Mucosa of descending colon (tissue), 3 donors: ENCODE measurements around the gene PEAK1. TPM values are rescaled to one million over a fixed set of nuclear protein-coding genes. Genes with fewer than 3 reads are reported as not detected.

Source experiments
- ATAC-seq: fragments of 200-7000 bp; cut with Tn5 transposase; one replicate; pipeline ENCODE4 v1.9.1; 2020; ENCODE audit warnings: mild to moderate bottlenecking, moderate library complexity
- DNase-seq, 3 donors: peaks; one replicate each; pipeline ENCODE4 v3.0.0-alpha.2; 2020
- H3K36me3 ChIP-seq: fragments of 200-600 bp; one replicate; pipeline ENCODE4 v1.8.0; 2021; ENCODE audit warnings: low read depth, mild to moderate bottlenecking
- H3K4me1 ChIP-seq: fragments of 200-600 bp; one replicate; pipeline ENCODE4 v1.8.0; 2021; ENCODE audit warnings: low read depth, mild to moderate bottlenecking
- H3K4me3 ChIP-seq: fragments of 200-600 bp; one replicate; pipeline ENCODE4 v1.8.0; 2021; ENCODE audit warnings: mild to moderate bottlenecking
- H3K9me3 ChIP-seq: fragments of 200-600 bp; one replicate; pipeline ENCODE4 v1.8.0; 2021; ENCODE audit warnings: mild to moderate bottlenecking
- intact Hi-C, 2 donors: fragments of 100-400 bp; cut with DNase I in 1 of 2; cut with micrococcal nuclease in 1 of 2; formaldehyde crosslinking; loops; one replicate each; pipeline versions ENCODE4 v1.11.0 to v1.11.1; 2022; cut with DNase I, micrococcal nuclease
- total RNA-seq, 3 donors: library from RNA; stranded (reverse); fragmentation: NEBNext Ultra II Directional in 2 of 3; extraction: Animal tissue kit (Norgen Biotek cat#: 25700) in 2 of 3; gene quantifications; one replicate each; pipeline versions ENCODE4 v1.2.1 to v1.2.4, GENCODE V29; 2021 to 2023
- TF ChIP-seq, protein P1 (sequence below): fragments of 200-600 bp; IDR thresholded peaks from one replicate; pipeline ENCODE4 v1.8.0; 2022; ENCODE audit warnings: antibody characterized with exemption, mild to moderate bottlenecking
- donor health status: DM: no; HTN: no; CAD: no; lungs with moderate emphysema.
- donor health status: DM: no; HTN: no; CAD: no.
- donor health status: DM: no; HTN: yes; CAD: no.

Gene PEAK1
- total RNA-seq, 3 donors from 2014 or later = 47.9 to 75.3 (median 65.7) TPM

DNA sequence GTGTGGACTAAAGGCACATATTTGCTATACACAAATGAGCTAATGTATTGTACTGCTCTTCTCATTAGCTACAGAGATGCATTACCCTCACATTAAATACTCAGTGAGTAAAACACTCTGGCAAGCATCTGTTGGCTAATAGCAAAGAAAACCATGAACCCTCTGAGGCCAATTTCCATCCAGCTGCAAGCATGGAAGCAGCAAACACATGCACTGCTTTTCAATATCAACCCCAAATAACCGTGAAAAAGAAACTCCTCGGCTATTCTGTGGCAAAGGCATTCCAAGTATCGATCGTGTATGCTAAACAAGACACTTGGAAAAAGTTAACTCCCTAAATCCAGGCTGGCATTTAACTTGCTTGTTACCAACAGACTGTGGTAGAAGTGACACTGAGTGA, 67.0 kb downstream of the PEAK1 start:
- Histone ChIP-seq H3K9me3 (no peaks in the 10 kb centered on the region), H3K4me3 (no peak overlapping the region), H3K36me3 (no peaks in the 10 kb centered on the region), H3K4me1 (peaks cover 5% of the 10 kb centered on the region)
- TF ChIP-seq, protein P1, sequence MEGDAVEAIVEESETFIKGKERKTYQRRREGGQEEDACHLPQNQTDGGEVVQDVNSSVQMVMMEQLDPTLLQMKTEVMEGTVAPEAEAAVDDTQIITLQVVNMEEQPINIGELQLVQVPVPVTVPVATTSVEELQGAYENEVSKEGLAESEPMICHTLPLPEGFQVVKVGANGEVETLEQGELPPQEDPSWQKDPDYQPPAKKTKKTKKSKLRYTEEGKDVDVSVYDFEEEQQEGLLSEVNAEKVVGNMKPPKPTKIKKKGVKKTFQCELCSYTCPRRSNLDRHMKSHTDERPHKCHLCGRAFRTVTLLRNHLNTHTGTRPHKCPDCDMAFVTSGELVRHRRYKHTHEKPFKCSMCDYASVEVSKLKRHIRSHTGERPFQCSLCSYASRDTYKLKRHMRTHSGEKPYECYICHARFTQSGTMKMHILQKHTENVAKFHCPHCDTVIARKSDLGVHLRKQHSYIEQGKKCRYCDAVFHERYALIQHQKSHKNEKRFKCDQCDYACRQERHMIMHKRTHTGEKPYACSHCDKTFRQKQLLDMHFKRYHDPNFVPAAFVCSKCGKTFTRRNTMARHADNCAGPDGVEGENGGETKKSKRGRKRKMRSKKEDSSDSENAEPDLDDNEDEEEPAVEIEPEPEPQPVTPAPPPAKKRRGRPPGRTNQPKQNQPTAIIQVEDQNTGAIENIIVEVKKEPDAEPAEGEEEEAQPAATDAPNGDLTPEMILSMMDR = no peak
- intact Hi-C loops = no loop called here
- ATAC-seq (no peak), DNase-seq (no peak)

DNA sequence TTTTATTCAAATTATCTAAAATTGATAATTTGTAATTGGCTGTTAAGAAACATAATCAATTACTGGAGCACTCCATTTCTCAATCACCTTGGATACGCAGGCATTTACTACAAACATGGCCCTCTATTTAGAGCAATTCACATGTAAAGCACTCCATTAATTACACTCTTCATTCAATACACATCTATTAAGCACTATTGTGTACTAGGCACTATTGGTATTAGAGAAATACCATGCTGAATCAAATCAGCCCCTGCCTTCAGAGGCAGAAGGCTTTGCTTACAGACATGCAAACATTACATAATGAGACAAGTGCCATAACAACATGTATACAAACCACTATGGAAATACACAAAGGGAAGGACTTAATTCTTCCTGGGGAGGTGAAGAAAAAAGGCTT, 69.1 kb downstream of the PEAK1 start:
- no peaks in the 10 kb centered on the region for H3K4me1 ChIP-seq
- DNase-seq = no peak
- no peaks in the 10 kb centered on the region for H3K36me3 ChIP-seq
- intact Hi-C loops = no loop called here
- ATAC-seq = no peak
- no peak overlapping the region for H3K4me3 ChIP-seq
- TF ChIP-seq, protein P1 = no peak
- no peaks in the 10 kb centered on the region for H3K9me3 ChIP-seq

DNA sequence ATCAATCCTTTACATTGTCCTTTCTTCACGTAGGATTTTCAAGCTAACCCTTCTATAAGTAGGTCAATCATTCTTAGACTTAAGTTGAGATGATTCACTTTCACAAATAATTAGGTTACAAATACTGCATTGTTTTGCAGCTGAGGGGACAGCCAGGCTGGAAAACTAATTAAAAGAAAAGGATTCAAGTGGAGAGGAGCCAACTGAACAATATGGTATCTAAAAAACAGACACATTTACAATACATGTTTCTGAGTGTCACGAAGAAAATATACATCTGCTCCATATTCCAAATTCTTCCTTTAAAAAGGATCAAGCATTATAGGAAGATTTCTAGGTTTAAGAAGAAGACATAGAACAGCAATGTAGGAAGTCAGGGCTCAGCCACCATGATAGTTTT, 70.2 kb downstream of the PEAK1 start:
- DNase-seq (no peak), ATAC-seq (no peak)
- TF ChIP-seq, protein P1 = no peak
- intact Hi-C loops = no loop called here
- Histone ChIP-seq H3K36me3 (no peaks in the 10 kb centered on the region), H3K4me3 (no peak overlapping the region), H3K9me3 (no peaks in the 10 kb centered on the region), H3K4me1 (no peaks in the 10 kb centered on the region)

DNA sequence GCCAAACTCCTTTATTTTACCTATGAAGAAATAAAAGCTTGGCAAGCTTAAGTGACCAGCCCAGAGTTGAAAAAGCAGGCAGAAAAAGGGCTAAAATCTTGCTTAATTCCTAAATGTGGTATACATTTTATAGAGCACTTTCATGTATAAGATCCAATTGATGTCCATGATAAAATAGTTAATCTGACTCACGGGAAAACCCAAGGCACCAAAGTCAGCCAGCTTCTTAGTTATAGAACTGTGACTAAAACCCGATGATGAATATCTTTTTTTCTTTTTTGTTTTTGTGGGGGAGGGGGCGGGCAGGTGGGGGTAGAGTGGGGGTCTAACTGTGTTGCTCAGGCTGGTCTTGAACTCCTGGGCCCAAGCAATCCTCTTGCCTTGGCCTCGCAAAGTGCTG, 71.4 kb downstream of the PEAK1 start:
- no peak for ATAC-seq

DNA sequence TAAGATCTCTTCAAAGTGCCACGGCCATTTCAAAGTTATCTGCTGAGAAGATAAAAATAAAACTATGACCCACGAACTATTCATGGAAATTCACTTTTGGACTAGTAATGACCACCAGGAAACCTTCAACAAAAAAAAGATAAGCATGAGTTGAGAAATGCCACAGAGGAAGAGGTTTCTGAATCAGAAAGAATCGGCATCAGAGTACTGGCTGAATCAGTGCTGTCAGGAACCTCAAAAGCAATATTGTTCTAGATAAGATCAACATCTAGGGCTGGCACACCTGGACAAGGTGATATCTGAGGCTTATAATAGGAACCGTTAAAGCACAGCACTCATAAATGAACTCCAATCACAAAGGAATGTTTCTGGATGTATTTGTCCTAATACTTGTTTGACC, 72.7 kb downstream of the PEAK1 start:
- Histone ChIP-seq H3K4me3 (no peak overlapping the region), H3K4me1 (no peaks in the 10 kb centered on the region), H3K9me3 (no peaks in the 10 kb centered on the region), H3K36me3 (no peaks in the 10 kb centered on the region)
- TF ChIP-seq, protein P1 = no peak
- ATAC-seq (no peak), DNase-seq (no peak)
- intact Hi-C loops = no loop called here

More for the DNA sequence above, 71.4 kb downstream of the PEAK1 start:
- intact Hi-C loops = no loop called here
- TF ChIP-seq, protein P1 = no peak
- DNase-seq = no peak
- Histone ChIP-seq H3K36me3 (no peaks in the 10 kb centered on the region), H3K4me3 (no peak overlapping the region), H3K4me1 (no peaks in the 10 kb centered on the region), H3K9me3 (no peaks in the 10 kb centered on the region)
